Measurements from ENCODE around the gene HARS2.
A peak's percentile ranks its signal among the peaks of the same experiment; 100 is the strongest.
"Not testable (repeated sequence)": the region's sequence is repeated elsewhere in the genome, so short reads cannot be mapped to it uniquely, and the experiment has no call there.

Gene HARS2

GRCh38 chr5:140700177-140701144 lies 9.2 kb downstream of the HARS2 start, which contains the start of gene ZMAT2:
TSS of gene ZMAT2 (plus strand) at chr5:140700447. CDS start at chr5:140700461, 14 bp downstream.
- DNase-seq = peak; percentile 90

GRCh38 chr5:140707812-140708211 lies 16.6 kb downstream of the HARS2 start:
- DNase-seq = no peak

- not testable (repeated sequence) for DNase-seq
Measured at GRCh38 chr5:140708787-140709186, 17.5 kb downstream of the HARS2 start.

- peak; percentile 95 for DNase-seq
Measured at GRCh38 chr5:140710899-140711552, 19.8 kb downstream of the HARS2 start.

GRCh38 chr5:140711794-140712193 lies 20.5 kb downstream of the HARS2 start:
- DNase-seq = no peak

- DNase-seq = no peak
Measured at GRCh38 chr5:140713562-140714094, 22.4 kb downstream of the HARS2 start.

GRCh38 chr5:140716238-140716637 lies 25.0 kb downstream of the HARS2 start:
- DNase-seq = not testable (repeated sequence)

GRCh38 chr5:140718266-140718592 lies 27.0 kb downstream of the HARS2 start:
- no peak for DNase-seq

- not testable (repeated sequence) for DNase-seq
Measured at GRCh38 chr5:140720738-140721137, 29.5 kb downstream of the HARS2 start.

- DNase-seq = not testable (repeated sequence)
Measured at GRCh38 chr5:140721395-140721794, 30.1 kb downstream of the HARS2 start.

GRCh38 chr5:140725799-140726471 lies 34.7 kb downstream of the HARS2 start:
- DNase-seq = peak; percentile 86

GRCh38 chr5:140733098-140733497 lies 41.8 kb downstream of the HARS2 start:
- no peak for DNase-seq

GRCh38 chr5:140734354-140734753 lies 43.1 kb downstream of the HARS2 start:
- DNase-seq = no peak

GRCh38 chr5:140737486-140737885 lies 46.2 kb downstream of the HARS2 start:
- no peak for DNase-seq

- no peak for DNase-seq
Measured at GRCh38 chr5:140741967-140742366, 50.7 kb downstream of the HARS2 start.

Data from GOT3 (cell line).